Fibroblast of pulmonary artery (primary cell): ENCODE data around the gene TLE2.

Source experiments
- DNase-seq: peaks from one replicate; pipeline ENCODE4 v3.0.0-alpha.2; 2010; ENCODE audit warnings: low read depth
- H3K4me3 ChIP-seq: replicated peaks from 2 replicates; pipeline ENCODE4 v1.5.1; 2011; ENCODE audit warnings: low read depth, mild to moderate bottlenecking, control low read depth, low read length, moderate library complexity
- CTCF ChIP-seq: IDR thresholded peaks from 2 replicates; pipeline ENCODE4 v1.5.1; 2011; ENCODE audit warnings: mild to moderate bottlenecking, control low read depth, low read length, inconsistent platforms; ENCODE audit errors: missing control alignments

TLE2 gene

DNA sequence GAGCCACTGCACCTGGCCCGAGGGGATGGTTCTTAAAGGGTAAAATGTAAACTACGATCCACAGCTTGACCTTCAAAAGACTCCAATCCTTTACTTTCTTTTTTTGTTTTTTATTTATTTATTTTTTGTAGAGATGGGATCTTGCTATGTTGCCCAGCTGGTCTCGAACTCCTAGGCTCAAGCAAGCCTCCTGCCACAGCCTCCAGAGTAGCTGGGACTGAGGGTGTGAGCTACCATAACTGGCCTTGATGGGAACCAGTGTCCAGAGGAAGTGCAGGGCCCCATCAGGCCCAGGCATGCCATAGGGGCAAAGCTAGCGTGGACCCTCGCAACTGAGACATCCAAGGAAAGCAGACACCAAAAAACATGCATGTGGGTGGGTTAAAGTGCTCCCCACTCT is 66.0 kb downstream of the TLE2 start:
- no peak for TF ChIP-seq CTCF
- H3K4me3 ChIP-seq: no peak overlapping the region
- no peak for DNase-seq

GRCh38 chr19:2962018-2962670 is 66.9 kb downstream of the TLE2 start:
- DNase-seq: peak; percentile 82
- H3K4me3 ChIP-seq: no peak overlapping the region
- peak; percentile 70 for TF ChIP-seq CTCF

- no peak for TF ChIP-seq CTCF
- H3K4me3 ChIP-seq: no peak overlapping the region
- no peak for DNase-seq
These were observed 69.0 kb downstream of the TLE2 start for GRCh38 chr19:2960120-2960519.

- TF ChIP-seq CTCF: no peak
- DNase-seq: no peak
These were observed 71.9 kb downstream of the TLE2 start for GRCh38 chr19:2957160-2957559.

GRCh38 chr19:2952953-2953481 is 76.1 kb downstream of the TLE2 start:
- DNase-seq: no peak
- H3K4me3 ChIP-seq: no peak overlapping the region
- no peak for TF ChIP-seq CTCF

More at GRCh38 chr19:2957160-2957559, 71.9 kb downstream of the TLE2 start:
- H3K4me3 ChIP-seq: no peak overlapping the region

GRCh38 chr19:2950286-2951124 is 78.6 kb downstream of the TLE2 start:
- DNase-seq: peak; percentile 100
- TF ChIP-seq CTCF: no peak
- H3K4me3 ChIP-seq: peak overlapping the region; percentile 87
